RWPE2 (cell line): ENCODE measurements around the gene COASY.
A peak's percentile ranks its signal among the peaks of the same experiment; 100 is the strongest.
"Not testable (repeated sequence)": the region's sequence is repeated elsewhere in the genome, so short reads cannot be mapped to it uniquely, and the experiment has no call there.

Experiments
- ATAC-seq: fragments of 200-7000 bp; cut with Tn5 transposase; 3 replicates; pipeline ENCODE4 v1.9.1; 2021; ENCODE audit warnings: low read depth
- DNase-seq: peaks from one replicate; pipeline ENCODE4 v3.0.0-alpha.2; 2020; ENCODE audit warnings: low spot score
- H3K27ac ChIP-seq: fragments of 450-650 bp; 2 replicates; pipeline ENCODE4 v1.5.1; 2017; ENCODE audit warnings: mild to moderate bottlenecking; ENCODE audit not compliant: poor library complexity, severe bottlenecking
- H3K27me3 ChIP-seq: fragments of 250-450 bp; sonication (Bioruptor Pico); 2 replicates; pipeline ENCODE4 v1.5.1; 2021; ENCODE audit warnings: mild to moderate bottlenecking, moderate library complexity; ENCODE audit not compliant: insufficient read depth, poor library complexity, severe bottlenecking
- H3K36me3 ChIP-seq: fragments of 250-450 bp; sonication (Bioruptor Pico); 2 replicates; pipeline ENCODE4 v1.5.1; 2020; ENCODE audit warnings: low read depth, mild to moderate bottlenecking, moderate library complexity
- H3K4me1 ChIP-seq: fragments of 250-450 bp; sonication (Bioruptor Pico); 2 replicates; pipeline ENCODE4 v1.5.1; 2021; ENCODE audit warnings: mild to moderate bottlenecking, moderate library complexity; ENCODE audit not compliant: insufficient read depth, poor library complexity, severe bottlenecking
- H3K4me3 ChIP-seq: fragments of 250-450 bp; sonication (Bioruptor Pico); 2 replicates; pipeline ENCODE4 v1.5.1; 2021; ENCODE audit warnings: mild to moderate bottlenecking, moderate library complexity; ENCODE audit not compliant: severe bottlenecking
- H3K9me3 ChIP-seq: fragments of 250-450 bp; sonication (Bioruptor Pico); 2 replicates; pipeline ENCODE4 v1.5.1; 2021; ENCODE audit warnings: mild to moderate bottlenecking, moderate library complexity; ENCODE audit not compliant: severe bottlenecking
- TF ChIP-seq, protein P1 (sequence below): fragments of 450-650 bp; IDR thresholded peaks from one replicate; pipeline ENCODE4 v1.5.1; 2017; ENCODE audit warnings: mild to moderate bottlenecking, moderate library complexity; ENCODE audit not compliant: poor library complexity, severe bottlenecking

COASY gene

DNA sequence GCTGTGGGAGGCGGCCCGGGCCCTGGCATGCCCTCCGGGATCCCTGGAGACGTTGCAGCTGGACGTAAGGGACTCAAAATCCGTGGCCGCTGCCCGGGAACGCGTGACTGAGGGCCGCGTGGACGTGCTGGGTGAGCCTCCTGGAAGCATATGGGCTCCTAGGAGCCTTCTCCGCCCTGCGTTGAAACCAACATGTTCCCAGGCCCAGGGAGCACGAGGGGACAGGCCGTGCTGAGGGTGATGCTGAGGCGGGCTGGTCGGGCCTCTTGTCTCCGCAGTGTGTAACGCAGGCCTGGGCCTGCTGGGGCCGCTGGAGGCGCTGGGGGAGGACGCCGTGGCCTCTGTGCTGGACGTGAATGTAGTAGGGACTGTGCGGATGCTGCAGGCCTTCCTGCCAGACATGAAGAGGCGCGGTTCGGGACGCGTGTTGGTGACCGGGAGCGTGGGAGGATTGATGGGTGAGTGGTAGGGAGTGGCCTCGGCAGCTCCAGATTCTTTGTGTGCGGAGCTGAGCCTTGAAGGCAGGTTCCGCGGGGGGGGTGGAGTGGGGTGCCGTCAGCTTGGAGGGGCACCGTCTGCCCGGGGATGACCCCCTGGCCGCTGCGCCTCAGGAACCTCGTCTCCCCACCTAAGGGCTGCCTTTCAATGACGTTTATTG is 8.7 kb upstream of the COASY start:
- H3K27me3 ChIP-seq, result no peaks in the 10 kb centered on the region
- no peaks in the 10 kb centered on the region for H3K36me3 ChIP-seq
- TF ChIP-seq, protein P1, sequence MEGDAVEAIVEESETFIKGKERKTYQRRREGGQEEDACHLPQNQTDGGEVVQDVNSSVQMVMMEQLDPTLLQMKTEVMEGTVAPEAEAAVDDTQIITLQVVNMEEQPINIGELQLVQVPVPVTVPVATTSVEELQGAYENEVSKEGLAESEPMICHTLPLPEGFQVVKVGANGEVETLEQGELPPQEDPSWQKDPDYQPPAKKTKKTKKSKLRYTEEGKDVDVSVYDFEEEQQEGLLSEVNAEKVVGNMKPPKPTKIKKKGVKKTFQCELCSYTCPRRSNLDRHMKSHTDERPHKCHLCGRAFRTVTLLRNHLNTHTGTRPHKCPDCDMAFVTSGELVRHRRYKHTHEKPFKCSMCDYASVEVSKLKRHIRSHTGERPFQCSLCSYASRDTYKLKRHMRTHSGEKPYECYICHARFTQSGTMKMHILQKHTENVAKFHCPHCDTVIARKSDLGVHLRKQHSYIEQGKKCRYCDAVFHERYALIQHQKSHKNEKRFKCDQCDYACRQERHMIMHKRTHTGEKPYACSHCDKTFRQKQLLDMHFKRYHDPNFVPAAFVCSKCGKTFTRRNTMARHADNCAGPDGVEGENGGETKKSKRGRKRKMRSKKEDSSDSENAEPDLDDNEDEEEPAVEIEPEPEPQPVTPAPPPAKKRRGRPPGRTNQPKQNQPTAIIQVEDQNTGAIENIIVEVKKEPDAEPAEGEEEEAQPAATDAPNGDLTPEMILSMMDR, result no peak
- H3K27ac ChIP-seq, result peak overlapping the region; percentile 74
- DNase-seq, result no peak
- H3K4me3 ChIP-seq, result peak overlapping the region; percentile 83
- H3K9me3 ChIP-seq, result no peaks in the 10 kb centered on the region
- no peaks in the 10 kb centered on the region for H3K4me1 ChIP-seq
- ATAC-seq, result peak; percentile 49

DNA sequence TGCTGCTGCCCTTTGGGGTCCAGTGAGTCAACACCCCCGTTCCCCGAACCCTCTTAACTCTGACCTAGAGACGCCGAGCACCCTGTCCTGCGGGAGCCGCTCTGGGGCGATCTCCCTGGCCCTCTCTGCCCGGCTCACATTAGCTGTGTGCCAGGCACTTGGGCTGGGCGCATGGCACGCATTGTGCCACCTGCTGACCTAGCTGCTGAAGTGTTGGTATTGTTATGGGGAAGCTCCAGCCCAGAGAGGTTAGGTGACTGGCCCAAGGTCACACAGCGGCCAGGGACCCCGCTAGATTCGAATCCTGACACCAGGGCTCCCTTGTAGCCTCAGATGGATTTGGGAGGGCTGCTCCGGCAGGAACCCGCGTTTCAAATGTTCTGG is 8.1 kb upstream of the COASY start:
- peak overlapping the region; percentile 74 for H3K27ac ChIP-seq

DNA sequence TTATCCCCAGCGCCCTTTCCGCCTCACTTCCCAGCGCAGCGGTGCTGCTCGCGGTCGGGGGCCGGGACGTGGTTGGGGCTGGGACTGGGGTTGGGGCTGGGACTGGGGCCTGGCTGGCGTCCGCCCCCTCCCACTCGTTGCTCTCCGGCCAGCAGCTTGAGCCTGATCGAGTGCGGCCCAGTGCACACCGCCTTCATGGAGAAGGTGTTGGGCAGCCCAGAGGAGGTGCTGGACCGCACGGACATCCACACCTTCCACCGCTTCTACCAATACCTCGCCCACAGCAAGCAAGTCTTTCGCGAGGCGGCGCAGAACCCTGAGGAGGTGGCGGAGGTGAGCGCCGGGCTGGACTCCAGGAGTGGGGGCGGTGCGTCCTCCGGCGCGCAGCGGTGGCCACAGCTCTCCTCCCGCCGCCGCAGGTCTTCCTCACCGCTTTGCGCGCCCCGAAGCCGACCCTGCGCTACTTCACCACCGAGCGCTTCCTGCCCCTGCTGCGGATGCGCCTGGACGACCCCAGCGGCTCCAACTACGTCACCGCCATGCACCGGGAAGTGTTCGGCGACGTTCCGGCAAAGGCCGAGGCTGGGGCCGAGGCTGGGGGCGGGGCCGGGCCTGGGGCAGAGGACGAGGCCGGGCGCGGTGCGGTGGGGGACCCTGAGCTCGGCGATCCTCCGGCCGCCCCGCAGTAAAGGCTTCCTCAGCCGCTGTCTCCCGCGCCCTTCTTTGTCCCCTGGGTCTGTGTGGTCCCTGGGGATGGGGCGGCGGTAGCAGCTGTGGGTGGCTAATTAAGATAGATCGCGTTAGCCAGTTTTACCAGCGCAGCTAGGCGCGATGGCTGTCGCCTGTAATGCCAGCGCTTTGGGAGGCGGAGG is 7.5 kb upstream of the COASY start:
- DNase-seq, result no peak
- Histone ChIP-seq H3K27ac (peak overlapping the region; percentile 74), H3K9me3 (no peaks in the 10 kb centered on the region), H3K27me3 (no peaks in the 10 kb centered on the region), H3K36me3 (no peaks in the 10 kb centered on the region), H3K4me1 (no peaks in the 10 kb centered on the region), H3K4me3 (peak overlapping the region; percentile 83)
- peak; percentile 72 for ATAC-seq
- TF ChIP-seq, protein P1, result peak; percentile 14

More for the DNA sequence above, 8.1 kb upstream of the COASY start:
- TF ChIP-seq, protein P1, result peak; percentile 48
- Histone ChIP-seq H3K36me3 (no peaks in the 10 kb centered on the region), H3K27me3 (no peaks in the 10 kb centered on the region), H3K9me3 (no peaks in the 10 kb centered on the region), H3K4me3 (peak overlapping the region; percentile 83), H3K4me1 (no peaks in the 10 kb centered on the region)
- DNase-seq, result no peak
- peak; percentile 42 for ATAC-seq

DNA sequence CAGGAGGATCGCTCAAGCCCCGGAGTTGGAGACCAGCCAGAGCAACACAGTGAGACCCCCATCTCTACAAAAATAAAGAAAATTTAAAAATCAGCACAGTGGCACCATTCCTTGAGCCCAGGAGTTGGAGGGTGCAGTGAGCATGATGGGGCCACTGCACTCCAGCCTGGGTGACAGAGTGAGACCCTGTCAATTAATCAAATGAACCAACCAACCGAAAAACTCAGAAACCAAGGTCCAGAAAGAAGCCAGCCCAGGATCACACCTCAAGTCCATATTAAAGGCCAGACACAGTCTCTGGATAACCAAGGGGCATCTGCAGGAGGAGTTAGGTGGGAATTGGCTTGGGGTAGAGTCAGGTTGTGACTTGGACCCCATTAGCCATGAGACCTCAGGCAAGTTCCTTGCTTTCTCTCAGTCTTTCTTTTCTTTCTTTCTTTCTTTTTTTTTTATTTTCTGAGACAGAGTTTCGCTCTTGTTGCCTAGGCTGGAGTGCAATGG is 6.8 kb upstream of the COASY start:
- H3K4me3 ChIP-seq, result peak overlapping the region; percentile 83
- H3K4me1 ChIP-seq, result no peaks in the 10 kb centered on the region
- ATAC-seq, result no peak
- no peaks in the 10 kb centered on the region for H3K27me3 ChIP-seq
- no peaks in the 10 kb centered on the region for H3K36me3 ChIP-seq
- TF ChIP-seq, protein P1, result no peak
- H3K9me3 ChIP-seq, result no peaks in the 10 kb centered on the region
- no peak for DNase-seq
- peak overlapping the region; percentile 74 for H3K27ac ChIP-seq

DNA sequence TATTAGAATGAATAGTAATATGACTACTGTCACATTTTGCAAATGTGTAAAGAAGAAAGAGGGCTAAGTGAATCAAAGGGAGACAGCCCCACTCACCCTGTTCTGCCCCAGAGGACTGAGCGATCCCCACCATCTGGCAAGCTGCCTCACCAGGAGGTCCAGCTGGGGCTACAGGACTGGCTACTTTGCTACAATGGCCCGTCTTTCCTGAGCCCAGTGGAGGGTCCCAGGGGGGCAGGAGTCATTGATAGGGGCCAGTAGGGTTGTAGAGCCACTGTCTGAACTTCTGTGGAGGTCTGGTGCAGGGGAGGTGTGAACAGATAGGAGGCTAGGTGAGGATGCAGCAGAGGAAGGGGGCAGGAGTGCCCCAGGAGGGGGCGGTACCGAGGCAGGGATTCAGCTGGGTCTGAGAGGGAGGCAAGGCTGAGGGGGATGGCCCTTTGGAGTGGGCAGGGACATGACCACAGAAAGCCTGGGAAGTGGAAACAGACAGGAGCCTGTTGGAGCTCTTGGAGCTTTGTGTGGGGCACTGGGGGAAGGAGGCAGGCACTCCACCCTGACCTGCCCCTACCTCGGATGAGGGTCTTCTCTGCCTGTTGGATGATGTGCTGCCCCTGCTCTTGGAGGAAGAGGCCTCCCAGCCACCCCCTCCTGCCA is 5.9 kb upstream of the COASY start:
- ATAC-seq, DNase-seq, H3K27ac ChIP-seq, H3K4me3 ChIP-seq, H3K36me3 ChIP-seq, H3K4me1 ChIP-seq, H3K9me3 ChIP-seq, H3K27me3 ChIP-seq: not testable (repeated sequence)
